GM23338 (cell line): ENCODE measurements around the gene DCLRE1C. TPM values are rescaled to one million over a fixed set of nuclear protein-coding genes. Genes with fewer than 3 reads are reported as not detected.

ENCODE experiments used
- ATAC-seq: fragments of 200-7000 bp; cut with Tn5 transposase; 3 replicates; pipeline ENCODE4 v1.9.1; 2020
- DNase-seq: peaks from one replicate; pipeline ENCODE4 v3.0.0-alpha.2; 2015; ENCODE audit warnings: low spot score
- H2AFZ ChIP-seq: fragments of 200-600 bp; sonication (generic); 2 replicates; pipeline ENCODE4 v1.8.0; 2016; ENCODE audit warnings: antibody characterized with exemption, mild to moderate bottlenecking, moderate library complexity
- H3F3A ChIP-seq: fragments of 200-600 bp; sonication (generic); replicated peaks from 2 replicates; pipeline ENCODE4 v1.8.0; 2017; ENCODE audit warnings: antibody characterized with exemption, mixed run types, low read depth
- H3K27ac ChIP-seq: fragments of 200-600 bp; sonication (generic); 2 replicates; pipeline ENCODE4 v1.6.1; 2016; ENCODE audit warnings: low read depth
- H3K27me3 ChIP-seq: fragments of 200-600 bp; sonication (generic); 2 replicates; pipeline ENCODE4 v1.8.0; 2016; ENCODE audit warnings: mild to moderate bottlenecking, mixed run types, moderate library complexity; ENCODE audit not compliant: insufficient read depth
- H3K36me3 ChIP-seq: fragments of 200-600 bp; sonication (generic); 2 replicates; pipeline ENCODE4 v1.8.0; 2016; ENCODE audit warnings: mild to moderate bottlenecking; ENCODE audit not compliant: insufficient read depth
- H3K4me1 ChIP-seq: fragments of 200-600 bp; sonication (generic); 2 replicates; pipeline ENCODE4 v1.8.0; 2016; ENCODE audit warnings: mild to moderate bottlenecking, moderate library complexity; ENCODE audit not compliant: insufficient read depth
- H3K4me2 ChIP-seq: fragments of 200-600 bp; sonication (generic); 2 replicates; pipeline ENCODE4 v1.7.1; 2017; ENCODE audit warnings: mixed run types
- H3K4me3 ChIP-seq: fragments of 200-600 bp; sonication (generic); 2 replicates; pipeline ENCODE4 v1.6.1; 2016; ENCODE audit warnings: mixed run types
- H3K79me2 ChIP-seq: fragments of 200-600 bp; sonication (generic); replicated peaks from 2 replicates; pipeline ENCODE4 v1.8.0; 2017; ENCODE audit warnings: mild to moderate bottlenecking; ENCODE audit not compliant: insufficient read depth
- H3K9me2 ChIP-seq: fragments of 200-600 bp; sonication (generic); 2 replicates; pipeline ENCODE4 v1.8.0; 2017; ENCODE audit not compliant: insufficient read depth
- H4K20me1 ChIP-seq: fragments of 200-600 bp; sonication (generic); replicated peaks from 2 replicates; pipeline ENCODE4 v1.8.0; 2017; ENCODE audit warnings: mild to moderate bottlenecking; ENCODE audit not compliant: insufficient read depth
- H3K27ac Mint-ChIP-seq: 2 replicates; pipeline ENCODE4 v1.8.0; 2020; ENCODE audit warnings: inconsistent platforms, mild to moderate bottlenecking, moderate library complexity, mixed read lengths
- H3K27me3 Mint-ChIP-seq: 3 replicates; pipeline ENCODE4 v1.8.0; 2022; ENCODE audit warnings: low read depth, mild to moderate bottlenecking, moderate library complexity, mixed read lengths, inconsistent platforms; ENCODE audit not compliant: insufficient read depth, poor library complexity
- H3K36me3 Mint-ChIP-seq: 3 replicates; pipeline ENCODE4 v1.8.0; 2021; ENCODE audit warnings: low read depth, mild to moderate bottlenecking, inconsistent platforms, moderate library complexity, mixed read lengths
- H3K4me1 Mint-ChIP-seq: 3 replicates; pipeline ENCODE4 v1.8.0; 2020; ENCODE audit warnings: mild to moderate bottlenecking, inconsistent platforms, mixed read lengths
- H3K4me3 Mint-ChIP-seq: 3 replicates; pipeline ENCODE4 v1.8.0; 2021; ENCODE audit warnings: moderate library complexity, mild to moderate bottlenecking, inconsistent platforms, mixed read lengths
- H3K9me3 Mint-ChIP-seq: 3 replicates; pipeline ENCODE4 v1.8.0; 2020; ENCODE audit warnings: moderate library complexity, mild to moderate bottlenecking, inconsistent platforms, mixed read lengths
- JUNB ChIP-seq: IDR thresholded peaks from one replicate; pipeline ENCODE4 v1.6.1; 2016; ENCODE audit warnings: antibody characterized with exemption; ENCODE audit not compliant: unreplicated experiment
- ZNF114 ChIP-seq: fragments of 250-450 bp; sonication (Bioruptor Pico); IDR thresholded peaks from 2 replicates; pipeline ENCODE4 v1.5.0; 2020; ENCODE audit warnings: mild to moderate bottlenecking, moderate library complexity
- ZNF331 ChIP-seq: fragments of 250-450 bp; sonication (Bioruptor Pico); IDR thresholded peaks from 2 replicates; pipeline ENCODE4 v1.5.0; 2020; ENCODE audit warnings: low read depth, mild to moderate bottlenecking, moderate library complexity
- polyA plus RNA-seq: library from polyadenylated mRNA; unstranded; fragments of >200 nt; fragmentation: Nextera tagmentation; extraction: Ambion mirVana; gene quantifications from 2 replicates; pipeline ENCODE4 v1.2.1, GENCODE V29; 2016
- total RNA-seq: library from RNA; depleted of rRNA; stranded (reverse); fragments of >200 nt; shearing (Covaris generic); gene quantifications from 2 replicates; pipeline ENCODE4 v1.2.3, GENCODE V29; 2014
- TF ChIP-seq, protein P1 (sequence below): fragments of 250-450 bp; sonication (Bioruptor Pico); IDR thresholded peaks from 2 replicates; pipeline ENCODE4 v1.5.0; 2020; ENCODE audit warnings: mild to moderate bottlenecking, moderate library complexity
- TF ChIP-seq, protein P2 (sequence below): IDR thresholded peaks from 2 replicates; pipeline ENCODE4 v1.6.1; 2016; ENCODE audit warnings: antibody characterized with exemption

DCLRE1C gene
- total and polyA plus RNA-seq, 2 experiments from 2014 or later: 3.9 to 30.2 TPM

DNA sequence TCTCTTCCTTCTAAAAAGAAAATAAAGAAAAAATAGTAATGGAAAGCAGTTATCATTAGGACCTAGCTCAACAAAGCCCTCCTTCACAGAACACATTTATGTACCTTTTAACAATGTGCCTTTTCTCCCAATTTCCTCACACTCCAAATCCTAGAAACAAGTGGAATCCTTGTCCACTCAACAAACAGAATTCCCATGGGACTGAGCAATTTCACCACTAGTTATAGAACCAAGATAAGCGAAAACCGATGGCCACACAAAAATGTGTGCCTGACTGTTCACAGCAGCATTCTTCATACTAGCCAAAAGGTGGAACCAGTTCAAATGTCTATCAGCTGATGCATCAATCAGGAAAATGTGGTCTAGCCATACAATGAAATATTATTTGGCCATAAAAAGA lies 17.3 kb downstream of the DCLRE1C start:
- Mint-ChIP-seq H3K4me1 (no peaks in the 10 kb centered on the region; the same call in 2 of the 3 replicates), H3K4me3 (no peak overlapping the region), H3K27me3 (no peaks in the 10 kb centered on the region), H3K9me3 (no peaks in the 10 kb centered on the region), H3K36me3 (peaks cover 40% of the 10 kb centered on the region), H3K27ac (no peak overlapping the region)
- TF ChIP-seq, protein P1, sequence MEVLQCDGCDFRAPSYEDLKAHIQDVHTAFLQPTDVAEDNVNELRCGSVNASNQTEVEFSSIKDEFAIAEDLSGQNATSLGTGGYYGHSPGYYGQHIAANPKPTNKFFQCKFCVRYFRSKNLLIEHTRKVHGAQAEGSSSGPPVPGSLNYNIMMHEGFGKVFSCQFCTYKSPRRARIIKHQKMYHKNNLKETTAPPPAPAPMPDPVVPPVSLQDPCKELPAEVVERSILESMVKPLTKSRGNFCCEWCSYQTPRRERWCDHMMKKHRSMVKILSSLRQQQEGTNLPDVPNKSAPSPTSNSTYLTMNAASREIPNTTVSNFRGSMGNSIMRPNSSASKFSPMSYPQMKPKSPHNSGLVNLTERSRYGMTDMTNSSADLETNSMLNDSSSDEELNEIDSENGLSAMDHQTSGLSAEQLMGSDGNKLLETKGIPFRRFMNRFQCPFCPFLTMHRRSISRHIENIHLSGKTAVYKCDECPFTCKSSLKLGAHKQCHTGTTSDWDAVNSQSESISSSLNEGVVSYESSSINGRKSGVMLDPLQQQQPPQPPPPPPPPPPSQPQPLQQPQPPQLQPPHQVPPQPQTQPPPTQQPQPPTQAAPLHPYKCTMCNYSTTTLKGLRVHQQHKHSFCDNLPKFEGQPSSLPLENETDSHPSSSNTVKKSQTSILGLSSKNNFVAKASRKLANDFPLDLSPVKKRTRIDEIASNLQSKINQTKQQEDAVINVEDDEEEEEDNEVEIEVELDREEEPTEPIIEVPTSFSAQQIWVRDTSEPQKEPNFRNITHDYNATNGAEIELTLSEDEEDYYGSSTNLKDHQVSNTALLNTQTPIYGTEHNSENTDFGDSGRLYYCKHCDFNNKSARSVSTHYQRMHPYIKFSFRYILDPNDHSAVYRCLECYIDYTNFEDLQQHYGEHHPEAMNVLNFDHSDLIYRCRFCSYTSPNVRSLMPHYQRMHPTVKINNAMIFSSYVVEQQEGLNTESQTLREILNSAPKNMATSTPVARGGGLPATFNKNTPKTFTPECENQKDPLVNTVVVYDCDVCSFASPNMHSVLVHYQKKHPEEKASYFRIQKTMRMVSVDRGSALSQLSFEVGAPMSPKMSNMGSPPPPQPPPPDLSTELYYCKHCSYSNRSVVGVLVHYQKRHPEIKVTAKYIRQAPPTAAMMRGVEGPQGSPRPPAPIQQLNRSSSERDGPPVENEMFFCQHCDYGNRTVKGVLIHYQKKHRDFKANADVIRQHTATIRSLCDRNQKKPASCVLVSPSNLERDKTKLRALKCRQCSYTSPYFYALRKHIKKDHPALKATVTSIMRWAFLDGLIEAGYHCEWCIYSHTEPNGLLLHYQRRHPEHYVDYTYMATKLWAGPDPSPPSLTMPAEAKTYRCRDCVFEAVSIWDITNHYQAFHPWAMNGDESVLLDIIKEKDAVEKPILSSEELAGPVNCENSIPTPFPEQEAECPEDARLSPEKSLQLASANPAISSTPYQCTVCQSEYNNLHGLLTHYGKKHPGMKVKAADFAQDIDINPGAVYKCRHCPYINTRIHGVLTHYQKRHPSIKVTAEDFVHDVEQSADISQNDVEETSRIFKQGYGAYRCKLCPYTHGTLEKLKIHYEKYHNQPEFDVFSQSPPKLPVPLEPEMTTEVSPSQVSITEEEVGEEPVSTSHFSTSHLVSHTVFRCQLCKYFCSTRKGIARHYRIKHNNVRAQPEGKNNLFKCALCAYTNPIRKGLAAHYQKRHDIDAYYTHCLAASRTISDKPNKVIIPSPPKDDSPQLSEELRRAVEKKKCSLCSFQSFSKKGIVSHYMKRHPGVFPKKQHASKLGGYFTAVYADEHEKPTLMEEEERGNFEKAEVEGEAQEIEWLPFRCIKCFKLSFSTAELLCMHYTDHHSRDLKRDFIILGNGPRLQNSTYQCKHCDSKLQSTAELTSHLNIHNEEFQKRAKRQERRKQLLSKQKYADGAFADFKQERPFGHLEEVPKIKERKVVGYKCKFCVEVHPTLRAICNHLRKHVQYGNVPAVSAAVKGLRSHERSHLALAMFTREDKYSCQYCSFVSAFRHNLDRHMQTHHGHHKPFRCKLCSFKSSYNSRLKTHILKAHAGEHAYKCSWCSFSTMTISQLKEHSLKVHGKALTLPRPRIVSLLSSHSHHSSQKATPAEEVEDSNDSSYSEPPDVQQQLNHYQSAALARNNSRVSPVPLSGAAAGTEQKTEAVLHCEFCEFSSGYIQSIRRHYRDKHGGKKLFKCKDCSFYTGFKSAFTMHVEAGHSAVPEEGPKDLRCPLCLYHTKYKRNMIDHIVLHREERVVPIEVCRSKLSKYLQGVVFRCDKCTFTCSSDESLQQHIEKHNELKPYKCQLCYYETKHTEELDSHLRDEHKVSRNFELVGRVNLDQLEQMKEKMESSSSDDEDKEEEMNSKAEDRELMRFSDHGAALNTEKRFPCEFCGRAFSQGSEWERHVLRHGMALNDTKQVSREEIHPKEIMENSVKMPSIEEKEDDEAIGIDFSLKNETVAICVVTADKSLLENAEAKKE (CRISPR knock-in tag): no peak
- TF ChIP-seq ZNF114: no peak
- TF ChIP-seq, protein P2, sequence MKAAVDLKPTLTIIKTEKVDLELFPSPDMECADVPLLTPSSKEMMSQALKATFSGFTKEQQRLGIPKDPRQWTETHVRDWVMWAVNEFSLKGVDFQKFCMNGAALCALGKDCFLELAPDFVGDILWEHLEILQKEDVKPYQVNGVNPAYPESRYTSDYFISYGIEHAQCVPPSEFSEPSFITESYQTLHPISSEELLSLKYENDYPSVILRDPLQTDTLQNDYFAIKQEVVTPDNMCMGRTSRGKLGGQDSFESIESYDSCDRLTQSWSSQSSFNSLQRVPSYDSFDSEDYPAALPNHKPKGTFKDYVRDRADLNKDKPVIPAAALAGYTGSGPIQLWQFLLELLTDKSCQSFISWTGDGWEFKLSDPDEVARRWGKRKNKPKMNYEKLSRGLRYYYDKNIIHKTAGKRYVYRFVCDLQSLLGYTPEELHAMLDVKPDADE: no peak
- H3K27me3 ChIP-seq: no peaks in the 10 kb centered on the region
- no peak overlapping the region for H2AFZ ChIP-seq
- H3K36me3 ChIP-seq: no peaks in the 10 kb centered on the region
- H3K4me1 ChIP-seq: no peaks in the 10 kb centered on the region; the same call in 1 of the 2 replicates
- H3K79me2 ChIP-seq: no peaks in the 10 kb centered on the region
- ATAC-seq (no peak), DNase-seq (no peak)
- no peaks in the 10 kb centered on the region for H4K20me1 ChIP-seq
- no peak overlapping the region for H3K4me3 ChIP-seq
- no peaks in the 10 kb centered on the region for H3K9me2 ChIP-seq
- H3F3A ChIP-seq: no peaks in the 10 kb centered on the region
- no peak overlapping the region for H3K4me2 ChIP-seq
- no peak overlapping the region for H3K27ac ChIP-seq

DNA sequence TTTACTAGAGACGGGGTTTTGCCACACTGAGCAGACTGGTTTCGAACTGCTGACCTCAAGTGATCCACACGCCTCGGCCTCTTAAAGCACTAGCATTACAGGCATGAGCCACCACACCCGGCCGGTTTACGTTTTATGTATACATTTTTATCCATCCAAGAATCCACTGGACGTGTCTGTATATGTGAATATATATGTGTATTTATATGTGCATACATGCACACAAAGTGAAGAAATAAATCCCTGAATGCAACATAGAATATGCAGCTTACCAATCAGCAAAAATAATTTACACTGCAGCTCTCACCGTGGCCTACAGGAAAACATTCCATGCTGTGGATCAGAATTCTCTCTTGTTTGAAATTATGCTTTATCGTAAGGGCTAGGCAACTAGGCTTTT lies 23.3 kb downstream of the DCLRE1C start:
- Mint-ChIP-seq H3K36me3 (peaks cover 39% of the 10 kb centered on the region), H3K27ac (no peak overlapping the region), H3K27me3 (no peaks in the 10 kb centered on the region), H3K4me3 (no peak overlapping the region), H3K4me1 (no peaks in the 10 kb centered on the region; the same call in 2 of the 3 replicates), H3K9me3 (no peaks in the 10 kb centered on the region)
- Histone ChIP-seq H3K36me3 (peaks cover 5% of the 10 kb centered on the region; the same call in 1 of the 2 replicates), H3K27ac (no peak overlapping the region), H3K9me2 (no peaks in the 10 kb centered on the region), H3K4me1 (no peaks in the 10 kb centered on the region; the same call in 1 of the 2 replicates), H3K4me2 (no peak overlapping the region), H3K4me3 (no peak overlapping the region), H3K79me2 (no peaks in the 10 kb centered on the region), H4K20me1 (no peaks in the 10 kb centered on the region), H3F3A (no peaks in the 10 kb centered on the region), H2AFZ (no peak overlapping the region), H3K27me3 (no peaks in the 10 kb centered on the region)
- ATAC-seq (no peak), DNase-seq (no peak)
- TF ChIP-seq ZNF331 (CRISPR knock-in tag) (no peak), JUNB (no peak)
